GM18499 (cell line): ENCODE data around the gene FARSB.

Source experiments
- ATAC-seq: cut with Tn5 transposase; IDR thresholded peaks from one replicate; pipeline ENCODE4 v1.9.1; 2021; ENCODE audit warnings: moderate number of reproducible peaks; ENCODE audit not compliant: insufficient read depth, unreplicated experiment

Gene FARSB

DNA sequence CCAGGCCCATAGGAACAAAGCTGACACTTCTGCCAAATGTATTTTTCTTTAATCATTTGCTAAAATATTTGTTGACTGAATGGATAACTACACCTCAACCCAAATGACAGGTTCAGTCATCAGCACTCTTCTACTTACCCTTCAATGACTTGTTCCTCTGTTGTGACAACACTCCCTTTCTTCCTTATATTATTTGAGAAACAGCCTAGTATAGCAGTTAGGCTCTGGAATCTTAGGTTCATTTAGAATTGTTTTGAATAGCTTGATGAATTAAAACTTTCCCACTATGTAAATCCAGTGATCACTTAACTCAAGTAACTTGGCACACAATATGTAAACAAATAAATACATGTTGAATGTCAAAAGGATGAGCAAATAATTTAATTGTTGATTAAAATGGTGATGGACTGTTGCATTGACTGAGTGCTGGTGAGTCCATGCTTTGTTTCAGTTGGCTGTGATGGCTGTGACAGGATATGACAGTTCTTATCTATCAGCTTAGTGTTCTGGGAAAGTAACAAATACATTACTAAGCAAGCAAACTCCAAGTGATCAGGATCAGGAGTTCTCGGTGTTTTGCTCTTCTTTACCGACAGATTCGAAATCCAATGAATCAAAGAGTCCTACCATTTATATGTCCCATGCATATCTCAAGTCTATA is 12.7 kb upstream of the FARSB start:
- ATAC-seq, result no peak

DNA sequence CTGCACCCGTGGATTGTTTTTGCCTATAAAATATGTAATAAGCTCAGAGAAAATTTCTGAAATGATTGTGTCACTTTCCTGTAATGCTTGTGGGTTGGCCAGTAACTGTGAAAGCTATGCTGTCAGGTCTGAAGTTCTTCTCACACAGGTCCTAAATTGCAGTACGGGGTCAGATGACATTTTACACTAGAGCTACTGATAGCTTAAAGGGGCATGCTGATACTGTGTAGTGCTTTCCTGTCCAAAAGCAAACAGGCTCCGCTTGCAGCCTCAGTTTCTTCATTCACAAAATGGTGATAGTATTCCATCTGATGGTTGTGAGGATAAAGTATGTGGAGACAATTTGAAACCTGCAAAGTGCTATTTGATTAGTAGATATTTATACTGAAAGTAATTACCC is 7.6 kb upstream of the FARSB start:
- no peak for ATAC-seq

DNA sequence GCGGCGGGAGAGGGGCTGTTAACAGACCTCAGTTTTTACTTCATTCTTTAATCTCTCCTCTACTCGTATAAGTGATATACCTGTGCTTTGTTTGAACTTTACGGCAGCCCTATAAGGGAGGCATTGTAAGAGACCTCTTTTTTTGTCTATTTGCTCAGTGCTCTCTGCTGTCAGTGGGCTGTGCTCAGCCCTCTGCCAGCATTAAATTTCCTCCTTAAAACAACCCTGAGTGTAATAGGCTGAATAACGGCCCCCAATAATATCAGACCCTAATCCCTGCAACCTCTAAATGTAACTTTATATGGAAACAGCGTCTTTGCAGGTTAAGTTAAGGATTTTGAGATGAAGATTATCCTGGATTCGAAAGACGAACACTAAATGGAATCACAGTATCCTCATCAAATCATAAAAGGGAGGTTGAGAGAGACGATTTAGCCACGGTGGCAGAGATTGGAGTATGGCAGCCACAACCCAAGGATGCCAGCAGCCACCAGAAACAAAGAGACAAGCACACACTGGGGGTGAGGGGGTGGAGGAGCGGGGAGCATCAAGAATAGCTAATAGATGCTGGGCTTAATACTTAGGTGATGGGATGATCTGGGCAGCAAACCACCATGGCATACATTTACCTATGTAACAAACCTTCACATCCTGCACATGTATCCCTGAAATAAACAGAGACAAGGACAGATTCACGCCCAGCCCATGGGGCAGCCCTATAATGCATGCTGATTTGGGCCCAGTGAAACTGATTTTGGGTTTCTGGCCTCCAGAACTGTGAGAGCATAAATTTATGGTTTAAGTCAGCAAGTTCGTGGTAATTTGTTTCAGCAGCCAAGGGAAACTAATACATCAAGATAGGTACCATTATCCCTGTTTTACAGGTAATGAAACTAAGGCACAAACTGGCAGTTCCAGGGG is 894 bp upstream of the FARSB start:
- ATAC-seq, result peak; percentile 19

DNA sequence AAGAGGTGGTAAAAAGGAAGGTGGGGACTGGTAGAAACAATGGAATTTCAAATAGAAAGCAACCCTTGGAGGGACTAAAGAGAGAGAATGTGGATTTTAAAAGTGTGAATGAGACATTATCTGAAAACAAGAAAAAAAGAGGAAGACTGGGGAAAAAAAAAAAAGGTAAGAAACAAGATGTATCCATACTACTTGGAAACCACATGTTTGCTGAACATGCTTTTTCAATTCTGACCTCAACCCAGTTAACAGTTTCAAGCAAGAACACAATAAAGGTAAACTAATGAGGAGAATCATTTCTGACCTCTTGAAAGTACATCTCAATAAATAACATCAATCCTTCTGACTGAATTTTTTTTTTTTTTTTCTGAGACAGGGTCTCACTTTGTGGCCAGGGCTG is 2.6 kb downstream of the FARSB start:
- ATAC-seq, result no peak

DNA sequence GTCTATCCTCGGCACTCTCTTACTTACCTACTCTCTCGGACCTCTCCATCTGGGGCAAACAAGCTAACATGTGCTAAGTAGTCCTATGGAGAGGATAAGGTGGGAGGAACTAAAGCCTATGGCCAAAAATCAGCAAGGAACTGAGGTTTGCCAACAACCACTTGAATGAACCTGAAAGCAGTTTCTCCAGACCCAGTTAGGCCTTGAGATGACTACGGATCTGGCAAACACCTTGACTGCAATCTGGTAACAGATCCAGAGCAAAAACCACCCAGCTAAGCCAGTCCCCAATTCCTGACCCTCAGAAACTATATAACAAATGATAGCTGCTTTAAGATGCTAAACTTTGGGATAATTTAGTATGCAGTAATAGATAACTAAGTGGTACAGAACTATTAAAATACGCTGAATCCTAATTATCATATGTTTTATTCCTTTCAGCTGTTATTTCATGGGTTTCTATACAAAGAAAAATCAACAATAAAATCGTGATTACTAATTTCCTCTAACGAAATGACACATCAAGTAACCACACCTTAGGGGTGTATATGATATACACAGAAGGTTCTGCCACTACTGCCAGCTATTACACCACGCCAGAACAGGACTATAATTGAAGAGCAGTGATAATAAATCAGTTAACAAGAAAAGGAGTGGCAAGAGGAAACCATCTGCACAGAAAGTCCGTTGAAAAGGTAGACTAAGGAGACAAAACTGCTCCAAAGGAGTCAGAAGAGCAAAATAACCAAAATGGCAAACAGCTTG is 3.2 kb downstream of the FARSB start:
- no peak for ATAC-seq

DNA sequence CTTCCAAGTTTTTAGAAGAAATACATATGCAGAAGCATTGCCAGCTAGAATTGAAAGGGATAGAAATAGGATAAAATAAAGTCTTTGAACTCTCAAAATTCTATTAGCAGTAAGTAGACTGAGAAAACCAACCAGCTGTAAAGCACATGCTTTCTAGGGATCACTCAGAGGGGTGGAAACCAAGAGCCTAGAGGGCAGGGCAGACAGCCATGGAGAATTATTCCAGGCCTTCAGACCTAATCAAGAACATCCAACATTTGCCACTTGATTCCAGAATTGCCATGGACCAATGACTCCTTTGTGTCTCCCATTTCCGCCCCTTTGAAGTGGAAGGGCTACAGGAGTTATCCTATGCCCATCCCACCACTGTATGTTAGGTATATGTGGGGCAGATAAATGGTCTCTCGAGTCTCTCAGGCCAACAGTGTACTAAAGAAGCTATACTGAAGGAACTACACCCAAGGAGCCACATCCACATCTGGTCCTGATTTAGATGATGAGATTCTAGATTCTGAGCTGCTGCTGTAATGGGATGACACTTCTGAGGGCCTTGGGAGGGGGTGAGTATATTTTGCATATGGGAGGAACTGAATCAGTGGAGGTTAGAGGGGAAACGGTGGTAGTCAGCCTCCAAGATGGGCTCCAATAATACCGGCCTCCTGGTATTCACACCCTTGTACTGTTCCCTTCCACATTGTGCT is 4.0 kb downstream of the FARSB start:
- ATAC-seq, result no peak

DNA sequence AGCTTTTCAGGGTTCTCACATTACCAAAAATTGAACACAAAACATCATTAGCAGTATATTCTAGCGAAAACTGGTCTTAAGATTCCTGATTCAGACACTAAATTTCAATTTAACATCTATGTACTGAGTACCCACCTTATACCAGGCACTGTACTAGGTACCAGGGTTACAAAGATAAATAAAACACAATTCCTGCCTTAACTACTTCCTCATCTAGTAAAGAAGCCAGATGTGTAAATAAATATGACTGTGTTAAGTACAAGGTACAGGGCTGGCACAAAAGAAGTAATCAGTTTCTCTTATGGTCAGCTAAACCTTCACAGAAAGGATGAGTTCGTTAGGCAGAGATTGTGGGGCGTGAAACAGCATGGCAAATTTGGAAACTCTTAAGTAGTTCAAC is 6.1 kb downstream of the FARSB start:
- ATAC-seq, result no peak

DNA sequence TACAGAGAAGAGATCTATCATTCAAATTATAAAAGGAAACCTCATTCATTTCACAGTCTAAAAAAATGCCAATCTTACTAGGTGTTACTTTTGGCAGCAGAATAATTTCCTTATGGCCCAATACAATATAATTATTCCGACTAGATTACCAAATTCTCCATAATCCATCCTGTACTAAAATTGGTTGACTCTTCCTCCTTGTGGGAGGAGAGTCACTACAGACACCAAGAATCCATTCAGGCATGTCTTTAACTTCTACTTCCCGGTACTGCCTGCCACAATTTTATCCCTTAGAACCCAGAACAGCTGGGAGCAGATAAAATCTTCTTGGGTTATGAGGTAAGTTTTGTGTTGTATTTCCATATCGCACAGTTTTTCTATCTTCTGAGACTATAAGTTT is 9.9 kb downstream of the FARSB start:
- no peak for ATAC-seq

DNA sequence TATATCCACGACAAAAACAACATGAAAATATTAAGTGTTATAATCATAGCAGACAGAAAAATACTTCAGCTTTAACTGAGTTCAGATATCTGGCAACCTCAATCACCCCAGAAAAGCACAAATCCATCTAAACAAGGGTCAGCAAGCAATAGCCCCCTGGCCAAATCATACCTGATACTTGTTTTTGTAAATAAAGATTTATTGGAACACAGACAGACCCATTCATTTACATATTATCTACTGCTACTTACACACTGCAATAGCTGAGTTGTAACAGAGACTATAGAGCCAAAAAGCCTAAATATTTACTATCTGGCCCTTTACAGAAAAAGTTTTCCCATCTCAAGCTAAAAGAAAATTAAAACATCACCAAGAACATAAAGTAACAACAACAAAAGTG is 12.8 kb downstream of the FARSB start:
- no peak for ATAC-seq

DNA sequence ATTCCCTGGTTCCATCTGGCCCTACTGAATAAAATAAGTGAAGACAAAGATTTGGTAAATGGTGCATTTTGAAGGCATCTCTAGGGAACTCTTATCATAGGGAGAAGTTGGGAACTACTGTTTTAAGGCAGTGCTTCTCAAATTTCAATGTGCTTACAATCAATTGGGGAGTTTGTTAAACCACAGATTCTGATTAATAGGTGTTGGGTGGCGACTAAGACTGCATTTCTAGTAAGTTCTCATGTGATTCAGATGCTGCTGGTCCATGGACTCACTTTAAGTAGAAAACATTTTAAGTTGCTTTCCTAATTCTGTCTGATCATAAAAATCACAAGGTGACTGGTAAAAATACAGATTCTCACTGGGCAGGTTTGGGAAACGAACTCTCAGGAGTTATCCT is 14.6 kb downstream of the FARSB start:
- ATAC-seq, result no peak

DNA sequence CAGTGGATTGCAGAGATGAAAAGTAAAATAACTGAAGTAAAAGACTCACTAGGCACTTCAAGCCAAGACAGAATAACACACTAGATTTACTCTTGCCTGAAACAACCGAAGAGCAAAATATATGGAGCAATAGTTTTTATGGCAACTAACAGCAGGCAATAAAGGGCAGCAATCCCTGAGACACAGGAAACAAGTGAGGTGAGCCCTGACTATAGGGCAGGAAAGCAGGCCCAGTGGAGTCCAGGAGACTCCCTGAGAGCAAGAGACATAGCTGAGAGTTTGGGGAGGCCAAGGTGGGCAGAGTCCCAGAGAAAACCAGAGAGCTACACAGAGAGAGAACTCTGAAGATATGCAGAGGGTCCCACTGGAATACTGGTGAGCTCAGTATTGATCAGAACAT is 18.8 kb downstream of the FARSB start:
- ATAC-seq, result no peak

DNA sequence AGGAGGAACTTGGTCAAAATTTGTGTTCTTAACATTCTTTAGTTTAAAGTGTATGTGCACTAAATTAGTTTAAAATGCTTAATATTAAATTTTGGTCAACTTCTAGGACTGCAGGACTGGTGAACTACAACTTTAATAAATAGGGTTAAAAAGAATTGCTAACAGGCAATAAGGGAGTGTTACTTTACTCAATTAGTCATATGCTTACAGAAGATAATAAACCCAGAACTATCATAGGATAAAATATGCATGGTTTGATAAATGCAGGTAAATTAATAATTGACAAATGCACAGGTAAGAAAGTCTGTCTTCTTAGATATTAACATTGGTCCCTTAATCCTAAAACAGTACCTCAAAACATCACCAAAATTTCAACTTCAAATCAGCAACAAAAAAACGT is 20.6 kb downstream of the FARSB start:
- no peak for ATAC-seq

DNA sequence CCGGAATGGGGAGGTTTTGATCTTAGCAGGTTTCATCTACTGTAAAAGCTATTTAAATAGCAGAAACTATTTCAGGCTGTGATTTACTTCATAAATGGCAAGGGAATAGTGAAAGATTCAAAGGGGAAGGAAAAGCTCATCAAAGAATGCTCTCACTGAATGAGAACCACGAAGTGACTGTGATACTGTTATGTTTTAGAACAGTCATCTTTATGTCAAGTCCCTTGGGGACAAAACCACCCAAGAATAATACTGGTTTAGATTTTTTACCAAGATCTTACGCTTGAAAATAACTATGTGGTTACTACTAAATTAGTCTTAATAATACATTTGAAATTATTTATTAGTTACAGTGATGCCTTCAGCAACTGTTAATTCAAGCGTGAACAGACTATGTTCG is 28.1 kb downstream of the FARSB start:
- ATAC-seq, result no peak

DNA sequence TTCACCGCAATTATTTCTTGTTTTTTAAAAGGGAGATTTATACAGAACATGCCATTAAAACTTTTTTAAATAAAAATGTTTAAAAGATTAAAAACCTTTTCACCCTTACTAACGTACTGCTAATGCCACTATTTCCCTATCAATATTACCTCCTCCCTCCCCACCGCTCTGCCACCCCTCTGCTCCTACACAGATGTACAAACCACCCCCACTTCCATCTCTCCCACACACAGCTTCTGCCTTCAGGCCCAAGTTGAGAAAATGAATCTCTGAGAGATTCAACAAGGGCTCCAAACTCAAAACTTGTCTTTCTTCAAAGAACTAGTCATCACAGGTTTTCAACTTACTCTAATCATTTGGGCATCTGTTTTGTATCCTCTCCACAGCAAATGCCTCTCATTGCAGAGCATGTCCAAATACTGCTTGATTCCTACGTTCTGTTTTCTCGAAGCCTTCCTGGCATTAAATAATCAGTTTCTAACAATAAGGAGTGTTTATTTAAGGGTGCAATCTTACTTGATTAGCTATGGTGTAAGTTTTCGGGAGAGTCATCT is 32.1 kb downstream of the FARSB start:
- no peak for ATAC-seq

DNA sequence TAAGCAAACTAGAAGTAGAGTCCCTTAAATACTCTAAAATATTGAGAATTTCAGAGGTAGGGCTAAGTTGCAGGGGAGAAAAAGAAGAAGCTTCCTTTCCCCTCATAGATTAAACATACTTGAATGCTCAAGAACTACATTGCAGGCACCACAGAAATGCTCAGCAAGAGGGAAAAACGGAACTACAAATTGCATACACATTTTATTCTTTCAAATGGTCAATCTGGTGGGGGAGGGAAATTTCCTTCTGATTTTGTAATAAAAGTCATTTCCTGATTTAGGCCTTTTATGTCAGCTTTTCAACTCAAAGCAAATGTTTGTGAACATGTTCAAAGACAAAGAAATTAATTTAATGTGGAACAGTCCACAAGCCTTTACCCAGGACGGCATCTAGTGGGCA is 33.0 kb downstream of the FARSB start:
- ATAC-seq, result no peak

DNA sequence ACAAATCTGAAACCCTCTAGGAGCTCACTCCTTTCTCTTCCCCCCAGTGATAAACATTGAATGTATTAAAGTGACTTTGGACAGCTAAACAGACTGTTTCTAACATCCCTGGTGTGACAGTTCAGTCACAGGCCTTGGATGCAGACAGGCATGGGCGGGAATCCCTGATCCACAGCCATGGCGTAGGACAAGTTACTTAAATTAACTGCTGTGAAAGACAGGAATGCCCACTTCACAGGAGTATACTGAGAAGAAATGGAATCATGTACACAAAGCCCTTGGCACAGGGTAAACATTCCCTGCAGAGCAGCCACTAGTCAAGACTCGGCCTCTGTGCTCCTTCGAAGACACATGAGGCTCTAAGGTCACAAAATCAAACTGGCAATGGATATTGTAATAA is 34.0 kb downstream of the FARSB start:
- ATAC-seq, result no peak

DNA sequence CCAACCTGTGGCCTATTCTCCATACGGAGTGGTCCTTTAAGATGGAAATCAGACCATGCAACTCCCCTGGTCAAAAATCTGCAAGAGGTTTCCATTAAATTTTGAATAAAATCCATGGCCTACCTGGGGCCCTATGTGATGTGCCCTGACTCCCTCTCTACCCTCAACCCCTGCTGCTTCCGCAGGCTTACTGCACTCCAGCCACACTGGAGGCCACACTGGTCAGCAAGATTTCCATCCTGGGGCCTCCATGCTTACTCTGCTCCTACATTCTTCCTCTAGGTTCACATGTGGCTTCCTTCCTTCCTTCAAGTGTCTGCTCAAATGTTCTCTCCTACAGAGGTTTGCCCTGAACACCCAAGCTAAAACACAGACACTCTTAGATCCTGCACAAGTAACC is 40.6 kb downstream of the FARSB start:
- ATAC-seq, result no peak

DNA sequence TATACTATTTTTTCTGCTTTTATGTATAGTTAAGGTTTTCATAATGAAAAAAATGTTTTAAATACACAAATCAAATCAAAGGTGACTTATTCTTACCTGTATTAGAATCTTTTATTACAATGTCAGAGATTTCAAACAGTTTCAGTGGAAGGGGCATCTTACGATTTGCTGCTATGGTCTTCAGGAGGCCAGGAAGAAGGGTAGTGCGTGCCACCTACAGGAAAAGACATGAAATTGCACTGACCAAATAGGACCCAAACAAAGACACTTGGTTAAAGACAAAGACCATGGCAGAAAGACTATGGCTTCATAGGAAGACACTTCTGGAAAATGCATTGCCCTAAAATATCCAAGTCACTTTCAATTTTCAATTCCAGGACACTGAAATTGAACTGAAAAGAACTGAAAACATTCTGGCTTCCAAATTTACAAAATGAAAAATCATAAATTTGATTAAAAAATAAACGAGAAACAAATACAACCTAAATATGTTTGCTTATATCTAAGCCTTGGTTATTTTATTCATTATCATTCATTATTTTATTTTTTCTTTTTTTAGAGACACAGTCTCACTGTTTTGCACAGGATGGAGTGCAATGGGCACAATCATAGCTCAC is 42.1 kb downstream of the FARSB start:
- peak; percentile 60 for ATAC-seq

DNA sequence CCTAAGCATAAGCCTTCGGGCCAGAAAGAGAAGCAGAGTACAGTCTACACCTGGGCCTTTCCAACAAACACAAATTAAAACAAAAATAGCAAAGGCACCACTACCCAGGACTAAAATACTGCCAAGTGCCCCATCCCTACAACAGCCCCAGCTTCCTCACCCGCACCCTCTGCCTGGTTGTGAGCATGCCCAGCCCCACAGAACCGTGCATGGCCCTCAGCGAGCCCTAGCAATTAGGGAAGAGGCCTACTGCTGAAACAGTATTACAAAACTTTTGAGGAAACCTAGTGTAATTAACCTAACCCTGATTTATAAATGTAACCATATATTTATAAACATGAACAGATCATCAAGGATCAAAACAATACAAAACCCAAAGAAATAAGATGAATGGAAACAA is 44.2 kb downstream of the FARSB start:
- no peak for ATAC-seq

DNA sequence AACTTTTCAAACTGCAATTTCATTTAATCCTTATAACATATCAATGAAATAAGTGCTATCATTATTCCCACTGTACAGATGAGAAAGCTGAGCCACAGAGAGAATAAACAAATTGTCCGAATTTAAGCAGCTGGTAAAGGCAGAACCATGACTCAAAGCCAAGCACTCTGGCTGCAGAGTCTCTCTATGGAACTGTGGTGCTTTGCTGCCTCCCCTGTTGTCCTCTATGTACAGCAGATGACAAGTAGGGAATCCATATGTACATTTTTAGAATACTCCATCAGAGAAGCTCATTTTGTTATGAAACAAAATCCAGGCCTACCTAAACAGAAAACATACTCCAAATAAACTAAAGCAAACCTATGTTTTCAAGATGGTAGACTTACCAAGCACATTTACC is 45.1 kb downstream of the FARSB start:
- no peak for ATAC-seq
